H4 (cell line): Measurements from ENCODE around the gene PDHB. TPM values are rescaled to one million over a fixed set of nuclear protein-coding genes. Genes with fewer than 3 reads are reported as not detected.
"Not testable (repeated sequence)": the region's sequence is repeated elsewhere in the genome, so short reads cannot be mapped to it uniquely, and the experiment has no call there.

ENCODE experiments used
- DNase-seq: peaks from one replicate; pipeline ENCODE4 v3.0.0-alpha.2; 2015; ENCODE audit warnings: low spot score
- total RNA-seq: library from RNA; depleted of rRNA; stranded (reverse); fragments of >200 nt; shearing (Covaris generic); gene quantifications from 2 replicates; pipeline ENCODE4 v1.2.3, GENCODE V29; 2014; rRNA removed

The PDHB gene
- total RNA-seq: 172 and 193 TPM in 2 replicates

- peak; percentile 68 for DNase-seq
These were observed at the start of gene PDHB for GRCh38 chr3:58433400-58434167. Gene PDHB, minus strand, starts transcription at chr3:58433832. Its CDS starts 23 bp downstream, at chr3:58433809.

DNA sequence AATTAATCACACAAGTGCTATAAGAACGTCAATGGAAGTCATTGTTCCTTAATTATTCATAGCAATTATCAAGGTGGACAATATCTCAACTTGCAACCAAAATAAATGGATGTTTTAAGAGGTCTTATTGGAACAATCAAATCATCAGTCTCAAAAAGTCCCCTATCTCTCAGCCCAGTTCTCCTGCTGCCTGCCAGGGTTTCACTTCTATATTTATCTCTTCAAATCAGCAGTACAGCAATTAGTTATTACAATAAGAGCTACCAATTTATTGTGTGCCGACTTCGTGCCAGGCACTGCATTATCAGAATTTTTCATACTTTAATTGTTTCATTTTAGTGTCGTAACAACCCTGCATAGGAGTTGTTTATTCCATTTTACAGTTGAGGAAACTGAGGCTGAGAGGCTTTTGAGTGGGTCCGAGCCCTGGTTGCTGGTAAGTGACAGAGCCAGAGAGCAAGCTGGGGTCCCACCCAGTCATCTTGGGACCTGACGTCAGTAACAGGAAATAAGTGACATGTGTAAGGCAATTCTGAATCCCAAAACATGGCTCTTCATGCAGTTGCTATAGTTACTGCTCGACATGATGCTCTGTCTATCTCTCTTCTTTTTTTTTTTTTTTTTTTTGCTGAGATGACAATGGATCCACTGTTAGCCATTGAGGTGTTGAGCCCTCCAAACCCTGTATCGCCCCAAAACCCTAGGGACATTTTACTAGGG lies 49.4 kb upstream of the PDHB start:
- DNase-seq: no peak

- DNase-seq: no peak
These were observed 46.7 kb upstream of the PDHB start for GRCh38 chr3:58480309-58480708.

DNA sequence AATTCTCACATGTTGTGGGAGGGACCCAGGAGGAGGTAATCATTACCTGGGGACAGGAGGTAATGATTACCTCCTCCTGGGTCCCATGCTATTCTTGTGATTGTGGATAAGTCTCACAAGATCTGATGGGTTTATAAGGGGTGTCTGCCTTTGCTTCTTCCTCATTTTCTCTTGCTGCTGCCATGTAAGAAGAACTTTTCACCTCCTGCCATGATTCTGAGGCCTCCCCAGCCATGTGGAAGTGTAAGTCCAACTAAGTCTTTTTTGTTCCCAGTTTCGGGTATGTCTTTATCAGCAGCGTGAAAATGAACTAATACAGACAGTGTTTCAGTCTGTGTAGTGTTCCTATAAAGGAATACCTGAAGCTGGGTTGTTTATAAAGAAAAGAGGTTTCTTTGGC lies 45.1 kb upstream of the PDHB start:
- DNase-seq: no peak

DNA sequence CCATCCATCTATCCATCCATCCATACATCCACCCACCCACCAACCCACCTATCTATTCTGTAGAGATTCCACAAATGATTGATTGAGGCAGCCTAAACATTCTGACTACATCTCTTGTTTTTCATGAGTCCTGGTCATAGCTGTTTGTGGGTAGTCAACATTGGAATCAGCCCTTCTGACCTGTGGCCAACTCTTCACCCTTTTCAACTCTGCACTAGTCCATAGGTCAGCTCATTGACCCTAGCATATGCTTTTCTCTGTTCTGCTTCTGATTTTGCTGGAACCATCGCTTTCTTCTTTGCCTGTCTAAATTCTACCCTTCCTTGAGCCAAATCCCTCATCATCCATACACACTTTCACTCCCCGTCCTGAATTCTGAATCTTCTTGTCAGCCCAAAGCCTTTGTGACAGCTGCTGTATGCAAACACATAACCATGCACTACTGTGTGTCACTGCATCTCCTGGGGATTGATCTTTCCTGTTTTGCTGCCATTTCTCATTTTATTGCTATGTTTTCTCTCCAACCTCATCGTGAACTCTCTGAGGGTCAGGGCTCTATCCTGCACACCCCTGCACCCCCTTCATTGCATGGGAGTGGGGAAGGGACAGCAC lies 41.4 kb upstream of the PDHB start:
- DNase-seq: no peak

DNA sequence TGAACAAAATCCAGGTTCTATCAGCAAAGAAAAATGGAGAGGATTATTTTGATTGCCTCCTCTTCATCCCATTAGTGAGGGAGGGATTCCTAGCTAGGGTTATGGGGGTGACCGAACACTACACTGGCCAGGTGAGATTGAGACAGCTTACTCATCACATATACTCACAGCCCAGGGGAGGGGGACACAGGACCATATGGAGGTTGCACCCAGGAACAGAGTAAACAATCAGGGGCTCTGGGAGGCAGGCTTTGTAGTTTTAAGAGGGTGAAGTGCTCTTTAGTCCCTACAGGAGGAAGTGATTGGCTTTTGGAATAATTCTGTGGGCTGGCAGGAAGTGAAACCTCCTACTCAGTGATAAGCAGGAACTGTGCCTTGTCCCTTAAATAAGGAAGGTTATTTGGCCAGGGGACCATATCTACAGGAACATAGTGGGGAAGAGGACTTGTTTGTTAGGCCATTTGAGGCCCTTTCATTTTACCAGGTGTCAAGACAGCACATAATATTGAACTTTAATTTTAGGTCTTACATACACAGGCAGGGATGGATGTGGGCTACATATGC lies 40.8 kb upstream of the PDHB start:
- DNase-seq: no peak

GRCh38 chr3:58473275-58473674 lies 39.6 kb upstream of the PDHB start:
- DNase-seq: no peak

DNA sequence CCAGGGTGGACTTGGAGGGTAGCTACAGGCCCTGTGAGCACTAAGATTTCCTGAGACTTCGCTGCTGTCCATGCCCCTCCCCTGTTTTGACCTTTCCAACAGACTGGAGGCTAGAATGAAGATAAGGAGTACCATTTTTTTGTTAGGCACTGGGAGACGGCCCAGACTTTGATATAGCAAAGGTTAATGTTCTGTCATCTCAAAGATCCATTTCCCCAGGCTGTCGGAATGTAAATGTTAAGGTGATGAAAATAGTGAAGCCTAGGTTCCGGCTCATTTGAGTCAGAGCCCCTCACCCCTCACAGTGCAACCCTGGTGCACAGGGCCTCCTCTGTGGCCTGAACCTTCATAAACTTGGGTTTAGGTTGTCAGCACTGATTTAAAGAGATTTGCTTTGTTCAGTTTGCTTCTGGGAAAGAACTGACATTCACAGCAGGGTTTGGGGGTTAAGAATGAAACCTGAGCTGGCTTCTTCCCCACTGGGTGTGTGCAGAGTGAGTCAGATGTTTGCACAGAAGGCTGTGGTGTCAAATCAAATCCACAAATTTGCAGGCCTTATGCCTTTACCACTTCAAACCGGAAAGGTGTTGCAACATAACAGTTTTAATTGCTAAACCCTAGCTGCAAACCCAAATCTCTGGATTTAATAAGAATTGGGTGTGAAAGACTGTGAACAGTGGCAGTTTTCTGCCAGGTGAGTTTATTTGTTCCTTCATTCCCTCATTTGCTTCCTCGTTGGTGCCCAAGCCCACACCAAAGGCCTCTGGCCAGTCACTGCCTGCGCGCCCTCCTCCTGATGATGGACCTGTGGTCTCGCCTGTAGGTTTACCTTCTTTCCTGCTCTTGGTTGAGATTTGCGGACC lies 37.6 kb upstream of the PDHB start:
- DNase-seq: peak; percentile 92

GRCh38 chr3:58470363-58471024 lies 36.9 kb upstream of the PDHB start:
- no peak for DNase-seq

DNA sequence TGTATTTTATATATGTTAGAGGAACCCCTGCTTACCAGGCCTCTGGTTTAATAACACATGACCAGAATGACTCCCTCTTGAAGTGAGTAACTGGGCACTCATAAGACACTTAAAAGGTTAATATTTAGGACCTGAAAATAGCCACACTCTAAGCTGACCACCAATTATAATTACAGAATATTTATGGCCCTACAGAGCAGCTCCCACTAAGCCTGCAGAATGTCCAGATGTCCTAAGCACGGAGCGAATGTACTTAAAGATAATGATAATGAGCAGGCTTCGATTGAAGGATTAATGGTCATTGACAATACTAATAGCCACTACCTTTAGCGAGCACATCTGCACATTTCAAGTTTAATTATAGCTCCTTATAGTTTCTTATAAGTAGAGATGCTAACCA lies 35.5 kb upstream of the PDHB start:
- no peak for DNase-seq

- no peak for DNase-seq
These were observed 33.4 kb upstream of the PDHB start for GRCh38 chr3:58466899-58467563.

- no peak for DNase-seq
These were observed 31.2 kb upstream of the PDHB start for GRCh38 chr3:58464866-58465265.

GRCh38 chr3:58463942-58464271 lies 30.3 kb upstream of the PDHB start:
- no peak for DNase-seq

- DNase-seq: peak; percentile 69
These were observed 29.7 kb upstream of the PDHB start for GRCh38 chr3:58463181-58463941.

DNA sequence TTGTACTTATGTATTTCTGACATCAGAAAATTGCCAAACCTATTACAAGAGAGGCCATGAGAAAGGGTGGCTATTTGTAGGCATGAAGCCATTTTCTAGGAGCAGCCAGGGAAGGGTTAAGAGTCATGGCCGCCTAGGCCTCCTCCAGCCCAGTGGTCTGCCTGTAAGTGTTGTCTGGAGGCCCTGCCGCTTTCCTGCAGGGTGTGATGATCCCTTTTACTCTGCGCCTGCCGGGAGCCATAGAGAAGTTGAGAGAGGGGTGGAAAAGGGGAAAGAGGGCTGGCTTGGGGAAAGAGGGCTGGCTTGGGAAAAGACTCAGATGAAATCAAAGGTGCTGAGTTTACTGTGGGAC lies 29.2 kb upstream of the PDHB start:
- no peak for DNase-seq

GRCh38 chr3:58459160-58459559 lies 25.5 kb upstream of the PDHB start:
- no peak for DNase-seq

DNA sequence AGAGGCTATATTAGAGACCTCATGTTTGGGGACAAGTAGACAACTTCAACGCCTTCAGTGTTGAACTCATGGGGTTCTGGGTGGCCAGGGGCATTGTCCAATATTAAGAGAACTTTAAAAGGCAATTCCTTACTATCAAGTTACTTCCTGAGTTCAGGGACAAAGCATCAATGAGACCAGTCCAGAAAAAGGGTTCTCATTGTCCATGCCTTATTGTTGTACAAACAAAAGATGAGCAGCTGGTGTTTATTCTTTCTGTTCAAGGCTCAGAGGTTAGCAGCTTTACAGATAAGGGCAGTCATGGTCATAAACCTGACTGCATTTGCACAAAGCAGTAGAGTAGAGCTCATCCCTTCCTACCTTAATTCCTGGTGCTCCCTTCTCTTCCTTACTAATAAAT lies 18.5 kb upstream of the PDHB start:
- no peak for DNase-seq

GRCh38 chr3:58441514-58442450 lies 8.2 kb upstream of the PDHB start:
- DNase-seq: no peak

- DNase-seq: not testable (repeated sequence)
These were observed 7.3 kb upstream of the PDHB start for GRCh38 chr3:58440996-58441355.
